HG03097 (cell line): ENCODE measurements around the gene ENPP7.

Experiments used
- ATAC-seq: cut with Tn5 transposase; IDR thresholded peaks from one replicate; pipeline ENCODE4 v1.9.1; 2021; ENCODE audit not compliant: unreplicated experiment, low FRiP score

ENPP7 gene

GRCh38 chr17:79730437-79730768, 340 bp upstream of the ENPP7 start:
- ATAC-seq: no peak

- no peak for ATAC-seq
These were observed 1.5 kb downstream of the ENPP7 start for GRCh38 chr17:79732254-79732653.

GRCh38 chr17:79732804-79733691, 2.3 kb downstream of the ENPP7 start:
- no peak for ATAC-seq

- no peak for ATAC-seq
These were observed 2.9 kb downstream of the ENPP7 start for GRCh38 chr17:79733692-79734070.

- ATAC-seq: no peak
These were observed 4.4 kb downstream of the ENPP7 start for GRCh38 chr17:79735096-79735495.

DNA sequence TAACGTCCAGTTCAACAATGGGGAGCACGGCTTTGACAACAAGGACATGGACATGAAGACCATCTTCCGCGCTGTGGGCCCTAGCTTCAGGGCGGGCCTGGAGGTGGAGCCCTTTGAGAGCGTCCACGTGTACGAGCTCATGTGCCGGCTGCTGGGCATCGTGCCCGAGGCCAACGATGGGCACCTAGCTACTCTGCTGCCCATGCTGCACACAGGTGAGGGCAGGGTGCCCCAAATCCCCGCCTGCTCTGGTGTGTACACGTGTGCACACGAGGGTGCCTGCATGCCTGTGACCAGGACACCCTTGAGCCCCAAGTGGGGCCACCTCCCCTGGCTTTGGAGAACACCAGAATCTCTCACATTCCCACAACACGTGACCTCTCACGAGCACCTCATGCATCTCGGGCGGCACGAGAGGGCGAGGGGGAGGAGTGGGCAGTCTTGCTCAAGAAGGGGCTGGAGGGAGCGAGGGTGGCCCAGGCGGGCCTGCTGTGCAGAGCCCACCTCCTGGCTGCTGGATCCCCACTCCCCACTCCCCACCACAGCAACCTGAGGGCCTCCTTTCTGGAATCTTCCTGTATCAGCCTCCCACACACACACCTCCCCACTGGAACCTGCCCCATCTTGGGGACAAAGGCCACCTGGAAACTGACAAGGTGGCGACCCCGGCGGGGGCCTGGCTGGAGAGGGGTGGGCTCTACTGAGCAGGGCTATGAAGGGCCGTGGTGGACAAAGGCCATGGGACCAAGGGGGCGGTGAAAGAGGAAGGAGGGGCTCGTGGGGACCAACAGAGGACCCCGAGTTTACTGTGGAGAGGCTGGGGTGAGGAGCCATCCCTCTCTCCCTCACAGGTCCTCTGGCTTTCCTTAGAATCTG, 6.5 kb downstream of the ENPP7 start:
- ATAC-seq: no peak

DNA sequence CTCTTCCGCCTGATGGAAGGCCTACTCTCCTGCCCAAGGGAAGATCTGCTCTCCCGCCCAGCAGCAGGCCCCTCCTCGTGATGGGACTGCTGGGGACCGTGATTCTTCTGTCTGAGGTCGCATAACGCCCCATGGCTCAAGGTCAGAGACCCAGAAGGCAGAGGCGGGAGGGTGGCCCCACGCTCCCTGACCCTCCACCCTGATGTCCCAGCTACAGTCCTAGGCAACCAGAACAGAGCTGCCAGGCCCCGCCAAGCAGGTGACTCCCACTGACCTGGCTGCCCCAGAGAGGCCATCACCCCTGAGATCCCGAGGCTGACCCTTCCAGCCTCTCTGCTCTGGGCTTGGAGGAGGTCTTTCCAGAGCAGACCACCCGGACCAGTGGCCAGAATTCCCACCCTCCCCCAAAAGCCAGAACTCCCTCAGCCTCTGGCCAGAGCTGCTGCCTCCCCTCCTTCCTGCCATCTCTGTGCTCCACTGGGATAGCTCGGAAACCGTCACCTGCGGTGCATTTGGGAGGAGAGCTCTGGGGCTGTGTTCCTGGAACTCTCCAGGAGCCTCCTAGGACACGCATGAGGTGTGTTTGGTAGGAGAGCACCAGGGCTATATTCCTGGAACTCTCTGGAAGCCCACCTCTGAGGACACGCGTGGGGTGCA, 7.3 kb downstream of the ENPP7 start:
- ATAC-seq: no peak

DNA sequence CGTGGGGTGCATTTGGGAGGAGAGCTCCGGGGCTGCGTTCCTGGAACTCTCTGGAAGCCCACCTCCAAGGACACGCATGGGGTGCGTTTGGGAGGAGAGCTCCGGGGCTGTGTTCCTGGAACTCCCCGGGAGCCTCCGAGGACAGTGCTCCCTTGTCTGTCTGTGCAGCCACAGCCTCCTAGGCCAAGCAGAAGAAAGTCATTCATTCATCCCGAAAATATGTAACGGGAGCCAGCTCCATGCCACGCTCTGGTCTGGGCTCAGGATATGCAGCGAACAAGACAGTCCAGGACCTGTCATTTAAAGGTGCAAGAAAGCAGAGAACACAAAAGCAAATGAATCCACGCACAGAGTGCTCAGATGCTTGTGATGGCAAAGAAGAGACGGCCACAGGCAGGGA, 7.9 kb downstream of the ENPP7 start:
- no peak for ATAC-seq

- ATAC-seq: no peak
These were observed 8.7 kb downstream of the ENPP7 start for GRCh38 chr17:79739148-79740062.

DNA sequence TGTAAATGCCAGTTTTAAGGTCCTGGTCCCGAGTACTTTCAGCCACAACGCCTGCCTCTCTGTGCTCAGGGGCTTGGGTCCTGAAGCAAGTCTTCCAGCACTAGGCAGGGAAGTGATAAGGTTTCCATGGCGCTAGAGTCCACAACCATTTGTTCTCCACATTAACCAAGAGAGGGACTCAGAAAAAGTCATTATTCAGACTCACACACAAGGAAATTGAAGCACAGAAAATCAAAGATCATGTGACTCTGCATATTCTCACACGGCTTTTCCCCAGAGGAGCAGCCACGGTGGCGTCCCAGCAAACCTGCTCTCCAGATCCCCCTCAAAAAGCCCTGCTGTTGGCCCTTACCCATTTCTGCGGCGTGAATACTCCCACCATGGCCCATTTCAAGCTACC, 9.7 kb downstream of the ENPP7 start:
- no peak for ATAC-seq

DNA sequence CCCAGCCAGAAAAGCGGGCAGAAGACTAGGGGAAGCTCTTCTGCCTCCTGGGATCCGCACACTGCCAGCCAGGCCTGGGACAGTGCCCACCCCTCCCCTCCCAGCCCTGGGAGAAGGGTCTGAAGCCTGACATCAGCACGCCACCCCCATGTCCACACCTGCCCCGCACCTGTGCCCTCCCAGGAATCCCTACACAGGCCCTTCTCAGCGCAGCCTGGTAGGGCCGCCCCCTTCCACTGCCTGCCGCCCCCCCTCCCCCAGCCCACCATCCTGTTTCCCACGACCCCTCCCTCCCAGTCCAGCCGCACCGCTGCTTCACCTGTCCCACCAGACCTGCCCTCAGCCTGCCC, 10.6 kb downstream of the ENPP7 start:
- no peak for ATAC-seq

GRCh38 chr17:79741751-79742588, 11.2 kb downstream of the ENPP7 start:
- ATAC-seq: no peak

DNA sequence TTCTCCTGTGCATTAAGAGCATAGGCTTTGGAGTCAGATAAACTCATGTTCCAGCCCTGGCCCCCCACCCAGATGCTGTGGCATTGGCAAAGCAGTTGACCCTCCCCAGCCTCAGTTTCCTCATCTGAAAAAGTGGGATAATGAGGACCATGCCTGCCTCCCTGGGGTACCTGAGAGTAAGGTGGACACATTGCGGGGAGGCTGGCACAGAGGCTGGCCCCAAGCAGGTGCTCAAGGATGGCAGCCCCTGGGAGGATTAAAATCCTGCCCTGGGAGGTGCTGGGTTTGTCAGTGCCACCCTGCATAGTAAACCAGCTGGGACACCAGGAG, 11.8 kb downstream of the ENPP7 start:
- no peak for ATAC-seq

DNA sequence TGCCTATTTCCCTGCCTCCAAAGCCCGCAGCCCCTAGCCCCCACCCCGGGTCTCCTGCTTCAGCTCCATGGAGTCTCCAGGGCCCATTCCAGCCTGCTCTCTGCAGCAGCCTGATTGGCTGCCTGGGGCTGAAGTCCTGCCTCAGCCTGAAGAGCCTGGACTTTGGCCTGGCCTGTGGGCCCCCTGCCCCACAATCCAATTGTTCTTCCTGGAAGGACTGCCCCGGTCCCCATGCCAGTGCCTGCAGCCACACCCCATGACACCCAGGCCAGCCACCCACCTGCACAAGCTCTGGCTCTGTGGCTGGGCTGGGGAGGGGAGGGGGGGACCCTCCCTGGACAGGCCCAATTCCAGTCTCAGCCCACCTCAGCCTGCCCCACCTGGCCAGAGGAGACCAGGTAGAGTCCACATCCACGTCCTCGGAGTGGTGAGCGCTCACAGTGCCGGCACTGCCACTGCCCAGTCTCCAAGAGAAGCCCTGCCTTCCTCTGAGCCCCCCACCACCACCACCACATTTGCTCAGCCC, 12.3 kb downstream of the ENPP7 start:
- ATAC-seq: no peak

- no peak for ATAC-seq
These were observed 12.9 kb downstream of the ENPP7 start for GRCh38 chr17:79743614-79744013.

DNA sequence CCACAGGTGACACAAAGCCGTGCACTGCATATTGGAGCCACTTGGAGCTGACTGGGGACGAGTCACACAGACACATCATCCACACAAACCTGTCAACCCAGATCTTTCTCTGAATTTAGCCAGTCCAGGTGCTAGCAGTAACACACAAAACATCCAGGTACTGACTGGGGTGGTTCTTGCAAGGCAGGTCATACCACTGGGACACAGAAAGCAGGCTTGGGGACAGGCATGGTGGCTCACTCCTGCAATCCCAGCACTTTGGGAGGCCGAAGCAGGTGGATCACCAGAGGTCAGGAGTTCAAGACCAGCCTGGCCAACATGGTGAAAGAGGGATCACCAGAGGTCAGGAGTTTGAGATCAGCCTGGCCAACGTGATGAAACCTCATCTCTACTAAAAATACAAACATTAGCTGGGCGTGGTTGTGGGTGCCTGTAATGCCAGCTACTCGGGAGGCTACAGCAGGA, 14.9 kb downstream of the ENPP7 start:
- ATAC-seq: no peak

- ATAC-seq: no peak
These were observed 16.3 kb downstream of the ENPP7 start for GRCh38 chr17:79746889-79747507.

DNA sequence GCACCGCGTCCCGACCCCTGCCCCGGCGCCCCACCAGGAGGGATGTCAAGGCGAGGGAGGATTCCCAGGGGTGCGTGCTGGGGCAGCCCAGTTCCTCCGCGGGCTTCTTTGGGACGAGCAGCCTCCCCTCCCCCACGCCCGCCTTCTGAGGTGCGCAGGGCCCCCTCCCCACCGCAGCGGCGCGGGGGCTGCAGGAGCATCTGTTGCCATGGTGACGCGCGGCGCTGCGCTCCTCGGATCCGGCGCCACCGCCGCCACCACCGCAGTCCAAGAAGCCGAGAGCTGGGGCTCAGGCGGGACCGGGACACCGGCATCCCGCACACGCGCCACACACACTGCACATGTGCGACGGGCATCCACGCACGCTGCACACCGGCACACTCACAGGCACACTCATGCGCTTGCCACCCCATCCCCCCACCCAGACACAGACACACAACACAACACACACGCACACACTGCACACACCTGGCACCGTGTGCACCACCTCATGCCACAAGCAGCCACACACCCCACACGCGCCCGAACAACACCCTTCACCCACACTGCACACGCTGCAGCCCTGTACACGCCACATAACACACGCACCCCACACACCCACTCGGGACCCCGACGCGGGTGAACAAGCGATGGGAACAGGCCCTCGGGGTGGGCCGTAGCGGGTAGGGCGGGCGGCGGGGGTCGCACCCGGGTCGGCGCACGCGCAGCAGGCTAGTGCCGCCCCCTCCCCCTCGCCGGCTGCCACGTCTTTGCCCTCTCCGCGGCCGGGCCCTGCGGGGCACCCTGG, 17.0 kb downstream of the ENPP7 start:
- ATAC-seq: no peak
